NCI-H82 treated with DMSO at 0.1 percent for 48 hours (cell line): Measurements from ENCODE around the gene MAP3K5.

Experiments used
- DNase-seq: peaks from one replicate; lab custom pipeline; 2025; ENCODE audit not compliant: unreplicated experiment; lab: John Stamatoyannopoulos, UW

Gene MAP3K5

GRCh38 chr6:136614350-136614749 lies 177.9 kb downstream of the MAP3K5 start:
- no peak for DNase-seq

- no peak for DNase-seq
Measured at GRCh38 chr6:136613477-136613876, 178.8 kb downstream of the MAP3K5 start.

- DNase-seq: no peak
Measured at GRCh38 chr6:136612666-136613389, 179.4 kb downstream of the MAP3K5 start.

GRCh38 chr6:136611746-136612145 lies 180.5 kb downstream of the MAP3K5 start:
- no peak for DNase-seq

- DNase-seq: no peak
Measured at GRCh38 chr6:136611133-136611532, 181.1 kb downstream of the MAP3K5 start.

GRCh38 chr6:136609873-136610706 lies 182.2 kb downstream of the MAP3K5 start:
- DNase-seq: no peak

- no peak for DNase-seq
Measured at GRCh38 chr6:136608991-136609390, 183.3 kb downstream of the MAP3K5 start.

- DNase-seq: peak; percentile 5
Measured at GRCh38 chr6:136607932-136608772, 184.1 kb downstream of the MAP3K5 start.

GRCh38 chr6:136607204-136607931 lies 184.9 kb downstream of the MAP3K5 start:
- DNase-seq: no peak

GRCh38 chr6:136604928-136605510 lies 187.3 kb downstream of the MAP3K5 start:
- DNase-seq: no peak

GRCh38 chr6:136604328-136604825 lies 187.9 kb downstream of the MAP3K5 start:
- DNase-seq: no peak

GRCh38 chr6:136600818-136601217 lies 191.5 kb downstream of the MAP3K5 start:
- no peak for DNase-seq

GRCh38 chr6:136599329-136600011 lies 192.8 kb downstream of the MAP3K5 start:
- DNase-seq: no peak

GRCh38 chr6:136598048-136598447 lies 194.2 kb downstream of the MAP3K5 start:
- no peak for DNase-seq

GRCh38 chr6:136594671-136595070 lies 197.6 kb downstream of the MAP3K5 start:
- DNase-seq: no peak

GRCh38 chr6:136593748-136594490 lies 198.4 kb downstream of the MAP3K5 start:
- DNase-seq: no peak

- no peak for DNase-seq
Measured at GRCh38 chr6:136592930-136593673, 199.2 kb downstream of the MAP3K5 start.

- DNase-seq: no peak
Measured at GRCh38 chr6:136591617-136592016, 200.7 kb downstream of the MAP3K5 start.
